ENCODE measurements around the gene PSMA7.

GRCh38 chr20:62186096-62186426 is 42.9 kb upstream of the PSMA7 start:
- TF ChIP-seq POLR2AphosphoS5 (IDR thresholded peaks at IDR 0.05) = no peak
- no peak for TF ChIP-seq POLR2A (IDR thresholded peaks at IDR 0.05; ENCODE audit: low read depth)
- TF ChIP-seq CTCF (IDR thresholded peaks at IDR 0.05) = no peak
- no peak for TF ChIP-seq EP300 (IDR thresholded peaks at IDR 0.05)
